DND-41 (cell line): ENCODE results near the gene DGKG.

ENCODE experiments used
- EZH2 ChIP-seq: IDR thresholded peaks from 3 replicates; pipeline ENCODE4 v1.6.1; 2012; ENCODE audit warnings: borderline replicate concordance, low read depth, mild to moderate bottlenecking, moderate library complexity, low read length, inconsistent platforms; ENCODE audit not compliant: severe bottlenecking
- TF ChIP-seq, protein P1 (sequence below): IDR thresholded peaks from 2 replicates; pipeline ENCODE4 v1.5.1; 2012; ENCODE audit warnings: borderline replicate concordance, low read length, moderate library complexity, mild to moderate bottlenecking; ENCODE audit not compliant: poor library complexity, severe bottlenecking; ENCODE audit errors: extremely low read depth

GRCh38 chr3:186342197-186342596 is 19.8 kb downstream of the DGKG start:
- TF ChIP-seq EZH2: no peak
- TF ChIP-seq, protein P1, sequence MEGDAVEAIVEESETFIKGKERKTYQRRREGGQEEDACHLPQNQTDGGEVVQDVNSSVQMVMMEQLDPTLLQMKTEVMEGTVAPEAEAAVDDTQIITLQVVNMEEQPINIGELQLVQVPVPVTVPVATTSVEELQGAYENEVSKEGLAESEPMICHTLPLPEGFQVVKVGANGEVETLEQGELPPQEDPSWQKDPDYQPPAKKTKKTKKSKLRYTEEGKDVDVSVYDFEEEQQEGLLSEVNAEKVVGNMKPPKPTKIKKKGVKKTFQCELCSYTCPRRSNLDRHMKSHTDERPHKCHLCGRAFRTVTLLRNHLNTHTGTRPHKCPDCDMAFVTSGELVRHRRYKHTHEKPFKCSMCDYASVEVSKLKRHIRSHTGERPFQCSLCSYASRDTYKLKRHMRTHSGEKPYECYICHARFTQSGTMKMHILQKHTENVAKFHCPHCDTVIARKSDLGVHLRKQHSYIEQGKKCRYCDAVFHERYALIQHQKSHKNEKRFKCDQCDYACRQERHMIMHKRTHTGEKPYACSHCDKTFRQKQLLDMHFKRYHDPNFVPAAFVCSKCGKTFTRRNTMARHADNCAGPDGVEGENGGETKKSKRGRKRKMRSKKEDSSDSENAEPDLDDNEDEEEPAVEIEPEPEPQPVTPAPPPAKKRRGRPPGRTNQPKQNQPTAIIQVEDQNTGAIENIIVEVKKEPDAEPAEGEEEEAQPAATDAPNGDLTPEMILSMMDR: no peak
